WTC11 (cell line): Measurements from ENCODE around the gene CPSF4. TPM values are rescaled to one million over a fixed set of nuclear protein-coding genes. Genes with fewer than 3 reads are reported as not detected.

Source experiments
- ARID4B ChIP-seq: sonication (generic); formaldehyde crosslinking; IDR thresholded peaks from 2 replicates; pipeline ENCODE4 v1.8.0; 2023; ENCODE audit warnings: missing genetic modification reagents, mild to moderate bottlenecking, borderline replicate concordance
- CBFB ChIP-seq: sonication (generic); formaldehyde crosslinking; IDR thresholded peaks from 2 replicates; pipeline ENCODE4 v1.8.1; 2022; ENCODE audit warnings: mild to moderate bottlenecking, low read depth, missing genetic modification reagents
- CREB1 ChIP-seq: sonication (generic); formaldehyde crosslinking; IDR thresholded peaks from 2 replicates; pipeline ENCODE4 v1.8.0; 2023; ENCODE audit warnings: mild to moderate bottlenecking, missing genetic modification reagents
- ELF4 ChIP-seq: sonication (generic); formaldehyde crosslinking; IDR thresholded peaks from 2 replicates; pipeline ENCODE4 v1.8.1; 2022; ENCODE audit warnings: low read depth, mild to moderate bottlenecking, moderate library complexity, missing genetic modification reagents
- FOXJ3 ChIP-seq: sonication (generic); formaldehyde crosslinking; IDR thresholded peaks from 2 replicates; pipeline ENCODE4 v1.9.0; 2021; ENCODE audit warnings: missing genetic modification reagents, mild to moderate bottlenecking, borderline replicate concordance
- FOXP1 ChIP-seq: sonication (generic); formaldehyde crosslinking; IDR thresholded peaks from 2 replicates; pipeline ENCODE4 v1.8.0; 2022; ENCODE audit warnings: missing genetic modification reagents, mild to moderate bottlenecking, moderate library complexity, borderline replicate concordance
- HMGA2 ChIP-seq: fragments of 250-450 bp; sonication (Bioruptor Pico); IDR thresholded peaks from 2 replicates; pipeline ENCODE4 v1.4.0; 2021; ENCODE audit warnings: mild to moderate bottlenecking, moderate library complexity
- IRF1 ChIP-seq: sonication (generic); formaldehyde crosslinking; IDR thresholded peaks from 2 replicates; pipeline ENCODE4 v1.8.0; 2023; ENCODE audit warnings: missing genetic modification reagents
- NFYB ChIP-seq: sonication (generic); formaldehyde crosslinking; conservative IDR thresholded peaks from 2 replicates; pipeline ENCODE4 v1.8.0; 2022; ENCODE audit warnings: low read depth, missing genetic modification reagents
- NR2C2 ChIP-seq: sonication (generic); formaldehyde crosslinking; IDR thresholded peaks from 2 replicates; pipeline ENCODE4 v1.8.0; 2022; ENCODE audit warnings: mild to moderate bottlenecking, missing genetic modification reagents
- NR3C1 ChIP-seq: sonication (generic); formaldehyde crosslinking; conservative IDR thresholded peaks from 2 replicates; pipeline ENCODE4 v1.8.1; 2023; ENCODE audit warnings: low read depth, mild to moderate bottlenecking, missing genetic modification reagents
- PRDM15 ChIP-seq: sonication (generic); formaldehyde crosslinking; IDR thresholded peaks from 2 replicates; pipeline ENCODE4 v1.8.0; 2022; ENCODE audit warnings: missing genetic modification reagents
- SP1 ChIP-seq: sonication (generic); formaldehyde crosslinking; conservative IDR thresholded peaks from 2 replicates; pipeline ENCODE4 v1.8.1; 2022; ENCODE audit warnings: missing genetic modification reagents
- TCF7 ChIP-seq: sonication (generic); formaldehyde crosslinking; IDR thresholded peaks from 2 replicates; pipeline ENCODE4 v1.8.0; 2022; ENCODE audit warnings: mild to moderate bottlenecking, low read depth, missing genetic modification reagents, moderate library complexity
- TEAD4 ChIP-seq: sonication (generic); formaldehyde crosslinking; IDR thresholded peaks from 2 replicates; pipeline ENCODE4 v1.8.0; 2022; ENCODE audit warnings: mild to moderate bottlenecking, missing genetic modification reagents
- USF1 ChIP-seq: sonication (generic); formaldehyde crosslinking; IDR thresholded peaks from 2 replicates; pipeline ENCODE4 v1.8.0; 2022; ENCODE audit warnings: mild to moderate bottlenecking, missing genetic modification reagents
- USF2 ChIP-seq: sonication (generic); formaldehyde crosslinking; IDR thresholded peaks from 2 replicates; pipeline ENCODE4 v1.8.1; 2023; ENCODE audit warnings: mild to moderate bottlenecking, missing genetic modification reagents, moderate library complexity
- ZBTB21 ChIP-seq: sonication (generic); formaldehyde crosslinking; IDR thresholded peaks from 2 replicates; pipeline ENCODE4 v1.8.1; 2023; ENCODE audit warnings: mild to moderate bottlenecking, missing genetic modification reagents, borderline replicate concordance
- ZNF121 ChIP-seq: sonication (generic); formaldehyde crosslinking; IDR thresholded peaks from 2 replicates; pipeline ENCODE4 v1.8.0; 2023; ENCODE audit warnings: missing genetic modification reagents
- ZNF138 ChIP-seq: sonication (generic); formaldehyde crosslinking; conservative IDR thresholded peaks from 2 replicates; pipeline ENCODE4 v1.8.1; 2022; ENCODE audit warnings: mild to moderate bottlenecking, moderate library complexity, missing genetic modification reagents
- ZNF281 ChIP-seq: sonication (generic); formaldehyde crosslinking; IDR thresholded peaks from 2 replicates; pipeline ENCODE4 v1.8.0; 2023; ENCODE audit warnings: mild to moderate bottlenecking, missing genetic modification reagents
- ZNF416 ChIP-seq: fragments of 250-450 bp; sonication (Bioruptor Pico); IDR thresholded peaks from 2 replicates; pipeline ENCODE4 v1.9.0; 2021; ENCODE audit warnings: mild to moderate bottlenecking, inconsistent platforms
- ZNF423 ChIP-seq: fragments of 250-450 bp; sonication (Bioruptor Pico); IDR thresholded peaks from 2 replicates; pipeline ENCODE4 v2.1.2; 2022; ENCODE audit warnings: mild to moderate bottlenecking, moderate library complexity
- ZNF512 ChIP-seq: sonication (generic); formaldehyde crosslinking; IDR thresholded peaks from 2 replicates; pipeline ENCODE4 v1.8.1; 2022; ENCODE audit warnings: missing genetic modification reagents, borderline replicate concordance
- ZNF671 ChIP-seq: fragments of 250-450 bp; sonication (Bioruptor Pico); IDR thresholded peaks from 2 replicates; pipeline ENCODE4 v1.8.0; 2021; ENCODE audit warnings: mild to moderate bottlenecking
- total RNA-seq: library from RNA; stranded (reverse); gene quantifications from 3 replicates; pipeline ENCODE4 v1.2.3, GENCODE V29; 2021

The CPSF4 gene
- total RNA-seq, 1 experiment from 2014 or later = 109 TPM

GRCh38 chr7:99504603-99505323 is 66.0 kb downstream of the CPSF4 start, which contains the start of gene ZKSCAN5 (continued):
- TF ChIP-seq ZNF281 (0 out of 2 replicates have a peak, but pooled peaks have one; percentile 47), FOXP1 (CRISPR knock-in tag) (peak; percentile 56; the same call in 1 of the 2 replicates), ARID4B (peak; percentile 44; the same call in 1 of the 2 replicates), SP1 (CRISPR knock-in tag) (peak; percentile 73; the same call in 1 of the 2 replicates), NFYB (CRISPR knock-in tag) (peak; percentile 12; the same call in 1 of the 2 replicates), NR3C1 (CRISPR knock-in tag) (no peak), NR2C2 (CRISPR knock-in tag) (no peak), HMGA2 (CRISPR knock-in tag) (no peak), ELF4 (CRISPR knock-in tag) (no peak), TCF7 (CRISPR knock-in tag) (no peak), TEAD4 (CRISPR knock-in tag) (no peak), ZNF671 (CRISPR knock-in tag) (no peak), USF2 (no peak), IRF1 (CRISPR knock-in tag) (no peak), PRDM15 (CRISPR knock-in tag) (no peak), USF1 (CRISPR knock-in tag) (no peak), ZNF121 (CRISPR knock-in tag) (no peak), ZNF512 (CRISPR knock-in tag) (no peak), CREB1 (CRISPR knock-in tag) (no peak), ZNF416 (CRISPR knock-in tag) (no peak), ZNF423 (CRISPR knock-in tag) (no peak), CBFB (CRISPR knock-in tag) (no peak), ZBTB21 (CRISPR knock-in tag) (no peak), ZNF138 (CRISPR knock-in tag) (no peak), FOXJ3 (CRISPR knock-in tag) (no peak)
